IMR-90 (cell line): ENCODE measurements around the gene ACOX3. TPM values are rescaled to one million over a fixed set of nuclear protein-coding genes. Genes with fewer than 3 reads are reported as not detected.

ENCODE experiments used
- ELK1 ChIP-seq: fragments of 150-350 bp; IDR thresholded peaks from 2 replicates; pipeline ENCODE4 v1.6.1; 2016; ENCODE audit warnings: low read depth, mild to moderate bottlenecking, low read length, moderate library complexity, borderline replicate concordance
- FOS ChIP-seq: fragments of 150-350 bp; IDR thresholded peaks from 2 replicates; pipeline ENCODE4 v1.6.1; 2016; ENCODE audit warnings: low read depth, low read length
- POLR2A ChIP-seq: IDR thresholded peaks from 2 replicates; pipeline ENCODE4 v1.6.1; 2012; ENCODE audit warnings: mild to moderate bottlenecking, low read depth, low read length
- RCOR1 ChIP-seq: IDR thresholded peaks from 2 replicates; pipeline ENCODE4 v1.6.1; 2012; ENCODE audit warnings: mild to moderate bottlenecking, low read length, improper control_type of control experiment; ENCODE audit not compliant: insufficient replicate concordance
- USF2 ChIP-seq: fragments of 150-350 bp; IDR thresholded peaks from 2 replicates; pipeline ENCODE4 v1.6.1; 2017; ENCODE audit warnings: mild to moderate bottlenecking, antibody characterized with exemption, low read length, low read depth
- polyA plus RNA-seq, 3 experiments: library from polyadenylated mRNA; depleted of rRNA; stranded (reverse); fragments of >200 nt; gene quantifications; 2 replicates each; pipeline ENCODE4 v1.2.3, GENCODE V29; 2012; ENCODE audit warnings: low replicate concordance in 1 of 3
- total RNA-seq: library from RNA; depleted of rRNA; stranded (reverse); fragments of >200 nt; gene quantifications from 2 replicates; pipeline ENCODE4 v1.2.3, GENCODE V29; 2012

ACOX3 gene
- total and polyA plus RNA-seq, 2 of the 4 experiments (the other 2 are of a cell fraction) = 15.2 to 25.8 TPM

- TF ChIP-seq USF2 (no peak), ELK1 (no peak), POLR2A (no peak), RCOR1 (no peak), FOS (no peak)
Observed at GRCh38 chr4:8427761-8428287, 12.7 kb downstream of the ACOX3 start (continued).
